Stimulated activated naive CD8-positive, alpha-beta T cell treated with anti-CD3 and anti-CD28 coated beads, Interleukin-15, Interleukin-2, amounts not matched to agents 100 ng/mL and 50 ng/mL, for 24 hours (primary cell): Measurements from ENCODE around the gene CTDP1.

Experiments used
- H3K27ac Mint-ChIP-seq: one replicate; pipeline ENCODE4 v1.8.0; 2021; ENCODE audit warnings: mild to moderate bottlenecking, mixed read lengths
- H3K27me3 Mint-ChIP-seq: one replicate; pipeline ENCODE4 v1.8.0; 2021; ENCODE audit warnings: mixed read lengths
- H3K36me3 Mint-ChIP-seq: one replicate; pipeline ENCODE4 v1.8.0; 2021; ENCODE audit warnings: low read depth, mixed read lengths
- H3K4me1 Mint-ChIP-seq: one replicate; pipeline ENCODE4 v1.8.0; 2021; ENCODE audit warnings: low read depth, mixed read lengths
- H3K4me3 Mint-ChIP-seq: one replicate; pipeline ENCODE4 v1.8.0; 2021; ENCODE audit warnings: mild to moderate bottlenecking, mixed read lengths
- H3K9me3 Mint-ChIP-seq: one replicate; pipeline ENCODE4 v1.8.0; 2021; ENCODE audit warnings: mixed read lengths

The CTDP1 gene

GRCh38 chr18:79754831-79755351 is 75.3 kb downstream of the CTDP1 start:
- no peak overlapping the region for H3K27ac Mint-ChIP-seq

GRCh38 chr18:79755496-79756142 is 76.0 kb downstream of the CTDP1 start:
- H3K27me3 Mint-ChIP-seq, result no peaks in the 10 kb centered on the region
- peaks cover 11% of the 10 kb centered on the region for H3K9me3 Mint-ChIP-seq
- no peak overlapping the region for H3K4me3 Mint-ChIP-seq
- H3K4me1 Mint-ChIP-seq, result no peaks in the 10 kb centered on the region
- peaks cover 71% of the 10 kb centered on the region for H3K36me3 Mint-ChIP-seq
- no peak overlapping the region for H3K27ac Mint-ChIP-seq

More at GRCh38 chr18:79754831-79755351, 75.3 kb downstream of the CTDP1 start:
- H3K27me3 Mint-ChIP-seq, result no peaks in the 10 kb centered on the region
- H3K4me1 Mint-ChIP-seq, result no peaks in the 10 kb centered on the region
- peaks cover 68% of the 10 kb centered on the region for H3K36me3 Mint-ChIP-seq
- no peak overlapping the region for H3K4me3 Mint-ChIP-seq
- H3K9me3 Mint-ChIP-seq, result peaks cover 10% of the 10 kb centered on the region

GRCh38 chr18:79756143-79756500 is 76.5 kb downstream of the CTDP1 start:
- Mint-ChIP-seq H3K4me3 (no peak overlapping the region), H3K36me3 (peaks cover 71% of the 10 kb centered on the region), H3K9me3 (peaks cover 15% of the 10 kb centered on the region), H3K4me1 (no peaks in the 10 kb centered on the region), H3K27ac (no peak overlapping the region), H3K27me3 (no peaks in the 10 kb centered on the region)

- Mint-ChIP-seq H3K27me3 (no peaks in the 10 kb centered on the region), H3K36me3 (peaks cover 66% of the 10 kb centered on the region), H3K4me3 (no peak overlapping the region), H3K9me3 (peaks cover 15% of the 10 kb centered on the region), H3K4me1 (no peaks in the 10 kb centered on the region), H3K27ac (no peak overlapping the region)
Observed at GRCh38 chr18:79756826-79757225, 77.2 kb downstream of the CTDP1 start.

GRCh38 chr18:79760348-79760747 is 80.7 kb downstream of the CTDP1 start:
- Mint-ChIP-seq H3K27me3 (no peaks in the 10 kb centered on the region), H3K4me1 (no peaks in the 10 kb centered on the region), H3K9me3 (peaks cover 12% of the 10 kb centered on the region), H3K4me3 (no peak overlapping the region), H3K27ac (no peak overlapping the region), H3K36me3 (peaks cover 41% of the 10 kb centered on the region)

GRCh38 chr18:79760881-79761280 is 81.3 kb downstream of the CTDP1 start:
- no peak overlapping the region for H3K27ac Mint-ChIP-seq
- H3K4me1 Mint-ChIP-seq, result no peaks in the 10 kb centered on the region
- H3K4me3 Mint-ChIP-seq, result no peak overlapping the region
- no peaks in the 10 kb centered on the region for H3K27me3 Mint-ChIP-seq
- H3K9me3 Mint-ChIP-seq, result peaks cover 11% of the 10 kb centered on the region
- peaks cover 36% of the 10 kb centered on the region for H3K36me3 Mint-ChIP-seq

GRCh38 chr18:79763407-79763806 is 83.8 kb downstream of the CTDP1 start:
- H3K27ac Mint-ChIP-seq, result no peak overlapping the region
- H3K27me3 Mint-ChIP-seq, result peaks cover 13% of the 10 kb centered on the region
- H3K9me3 Mint-ChIP-seq, result peaks cover 17% of the 10 kb centered on the region
- H3K4me1 Mint-ChIP-seq, result no peaks in the 10 kb centered on the region
- no peak overlapping the region for H3K4me3 Mint-ChIP-seq
- H3K36me3 Mint-ChIP-seq, result peaks cover 11% of the 10 kb centered on the region

- Mint-ChIP-seq H3K4me3 (no peak overlapping the region), H3K9me3 (peaks cover 17% of the 10 kb centered on the region), H3K27me3 (peaks cover 15% of the 10 kb centered on the region), H3K4me1 (no peaks in the 10 kb centered on the region), H3K36me3 (peaks cover 7% of the 10 kb centered on the region), H3K27ac (no peak overlapping the region)
Observed at GRCh38 chr18:79764131-79764530, 84.5 kb downstream of the CTDP1 start.

- no peak overlapping the region for H3K4me3 Mint-ChIP-seq
- H3K4me1 Mint-ChIP-seq, result no peaks in the 10 kb centered on the region
- no peaks in the 10 kb centered on the region for H3K36me3 Mint-ChIP-seq
- H3K27me3 Mint-ChIP-seq, result peaks cover 15% of the 10 kb centered on the region
- peaks cover 16% of the 10 kb centered on the region for H3K9me3 Mint-ChIP-seq
- H3K27ac Mint-ChIP-seq, result no peak overlapping the region
Observed at GRCh38 chr18:79765491-79766245, 86.1 kb downstream of the CTDP1 start.

- Mint-ChIP-seq H3K4me1 (no peaks in the 10 kb centered on the region), H3K27me3 (peaks cover 15% of the 10 kb centered on the region), H3K4me3 (no peak overlapping the region), H3K36me3 (no peaks in the 10 kb centered on the region), H3K9me3 (peaks cover 12% of the 10 kb centered on the region), H3K27ac (no peak overlapping the region)
Observed at GRCh38 chr18:79766308-79766707, 86.7 kb downstream of the CTDP1 start.

- Mint-ChIP-seq H3K27me3 (peaks cover 19% of the 10 kb centered on the region), H3K9me3 (peaks cover 12% of the 10 kb centered on the region), H3K4me3 (no peak overlapping the region), H3K27ac (no peak overlapping the region), H3K36me3 (no peaks in the 10 kb centered on the region), H3K4me1 (no peaks in the 10 kb centered on the region)
Observed at GRCh38 chr18:79768745-79769144, 89.1 kb downstream of the CTDP1 start.

- H3K36me3 Mint-ChIP-seq, result no peaks in the 10 kb centered on the region
- H3K9me3 Mint-ChIP-seq, result peaks cover 12% of the 10 kb centered on the region
- peaks cover 19% of the 10 kb centered on the region for H3K27me3 Mint-ChIP-seq
- no peak overlapping the region for H3K27ac Mint-ChIP-seq
- H3K4me3 Mint-ChIP-seq, result no peak overlapping the region
- H3K4me1 Mint-ChIP-seq, result no peaks in the 10 kb centered on the region
Observed at GRCh38 chr18:79769698-79770500, 90.3 kb downstream of the CTDP1 start.

GRCh38 chr18:79770501-79770815 is 90.9 kb downstream of the CTDP1 start:
- H3K36me3 Mint-ChIP-seq, result no peaks in the 10 kb centered on the region
- no peak overlapping the region for H3K27ac Mint-ChIP-seq
- no peaks in the 10 kb centered on the region for H3K4me1 Mint-ChIP-seq
- H3K27me3 Mint-ChIP-seq, result peaks cover 19% of the 10 kb centered on the region
- no peak overlapping the region for H3K4me3 Mint-ChIP-seq
- H3K9me3 Mint-ChIP-seq, result peaks cover 12% of the 10 kb centered on the region

- Mint-ChIP-seq H3K27ac (no peak overlapping the region), H3K27me3 (peaks cover 19% of the 10 kb centered on the region)
Observed at GRCh38 chr18:79770826-79771225, 91.2 kb downstream of the CTDP1 start.

More at GRCh38 chr18:79770826-79771225, 91.2 kb downstream of the CTDP1 start:
- Mint-ChIP-seq H3K4me3 (no peak overlapping the region), H3K4me1 (no peaks in the 10 kb centered on the region), H3K36me3 (no peaks in the 10 kb centered on the region), H3K9me3 (peaks cover 12% of the 10 kb centered on the region)
